ENCODE results near the gene NUFIP1. TPM values are rescaled to one million over a fixed set of nuclear protein-coding genes. Genes with fewer than 3 reads are reported as not detected.
"Not testable (repeated sequence)": the region's sequence is repeated elsewhere in the genome, so short reads cannot be mapped to it uniquely, and the experiment has no call there.

NUFIP1 gene
- total RNA-seq, 1 experiment from 2014 or later = 17.1 TPM

- no peak overlapping the region for H3K4me3 Mint-ChIP-seq
- no peak overlapping the region for H4K91ac ChIP-seq (ENCODE audit: insufficient read length, low read depth, low read length)
- no peak overlapping the region for H3K4ac ChIP-seq (ENCODE audit: low read depth, low read length)
- TF ChIP-seq CTCF (conservative IDR thresholded peaks at IDR 0.05) = no peak
- WGBS (ENCODE audit: extremely low coverage, insufficient read length, low lambda C conversion rate) = no CpG with 5 or more reads among the region's 2 CpGs
- H3K27me3 Mint-ChIP-seq (ENCODE audit: low read depth) = no peaks in the 10 kb centered on the region
- no peak overlapping the region for H3K4me2 ChIP-seq (ENCODE audit: insufficient read depth, insufficient read length, low read length)
- no peak overlapping the region for H3K27ac ChIP-seq (ENCODE audit: insufficient read length, low read depth, low read length)
- no peak overlapping the region for H2AFZ ChIP-seq (ENCODE audit: low read length)
- H3K9ac ChIP-seq (ENCODE audit: extremely low read depth, insufficient read length, low read length) = no peak overlapping the region
- no peak overlapping the region for H4K5ac ChIP-seq (ENCODE audit: insufficient read length, low read depth, low read length)
- peaks cover 0 to 3% of the 10 kb centered on the region in 2 experiments; a peak in 2 of 5 replicates for H3K9me3 Mint-ChIP-seq
- no peak overlapping the region for H3K14ac ChIP-seq (ENCODE audit: insufficient read depth, low read length)
- no peak overlapping the region for H2BK20ac ChIP-seq (ENCODE audit: low read depth, low read length, poor library complexity, severe bottlenecking)
- no peak overlapping the region for H2BK15ac ChIP-seq (ENCODE audit: low read depth, low read length)
- no peak overlapping the region for H2BK5ac ChIP-seq (ENCODE audit: insufficient read length, low read length)
- no peak overlapping the region for H2BK12ac ChIP-seq (ENCODE audit: insufficient read length, low read depth, low read length)
- no peak overlapping the region for H2BK120ac ChIP-seq (ENCODE audit: low read depth, low read length, poor library complexity, severe bottlenecking)
- H2AK5ac ChIP-seq (ENCODE audit: insufficient read length, low read length) = no peak overlapping the region
- no peak for DNase-seq
- H3K4me1 Mint-ChIP-seq = peaks cover 17 to 20% of the 10 kb centered on the region in 2 experiments
- no peaks in the 10 kb centered on the region for H3K27me3 ChIP-seq (ENCODE audit: insufficient read depth, low read length)
- H3K4me1 ChIP-seq (ENCODE audit: insufficient read depth, low read length) = no peaks in the 10 kb centered on the region
- no peak overlapping the region for H3K23ac ChIP-seq (ENCODE audit: insufficient read length, low read depth, low read length)
- no peaks in the 10 kb centered on the region for H3K79me2 ChIP-seq (ENCODE audit: insufficient read depth, low read length)
- no peak overlapping the region for H3K56ac ChIP-seq (ENCODE audit: insufficient read length, low read depth, low read length)
- no peaks in the 10 kb centered on the region for H4K20me1 ChIP-seq (ENCODE audit: control insufficient read depth, insufficient read depth, insufficient read length)
- H3K36me3 Mint-ChIP-seq (ENCODE audit: insufficient read depth in 1 of 3, low read depth in 3 of 3) = no peaks in the 10 kb centered on the region
- H3K18ac ChIP-seq (ENCODE audit: insufficient read length, low read depth, low read length) = no peak overlapping the region
- H3K9me3 ChIP-seq (ENCODE audit: control insufficient read depth, low read depth, low read length) = no peaks in the 10 kb centered on the region
- no peak overlapping the region for H3K27ac Mint-ChIP-seq
- H3T11ph ChIP-seq (ENCODE audit: low read length) = no peak overlapping the region
- H4K8ac ChIP-seq (replicated peaks; ENCODE audit: insufficient read length, low read depth, low read length) = no peak overlapping the region
- H3K79me1 ChIP-seq (ENCODE audit: insufficient read depth, low read depth, low read length, poor library complexity, severe bottlenecking) = no peaks in the 10 kb centered on the region
- no peaks in the 10 kb centered on the region for H3K23me2 ChIP-seq (ENCODE audit: insufficient read length, low read depth, low read length, poor library complexity, severe bottlenecking)
Observed at GRCh38 chr13:44899967-44900366, 89.3 kb downstream of the NUFIP1 start.

GRCh38 chr13:44898308-44898707, 91.0 kb downstream of the NUFIP1 start:
- H3K4me1 Mint-ChIP-seq = peaks cover 8 to 18% of the 10 kb centered on the region in 2 experiments
- not testable (repeated sequence) for H2BK120ac ChIP-seq (ENCODE audit: low read depth, low read length, poor library complexity, severe bottlenecking); H2AFZ ChIP-seq (ENCODE audit: low read length); H3K18ac ChIP-seq (ENCODE audit: insufficient read length, low read depth, low read length); H3K9me3 ChIP-seq (ENCODE audit: control insufficient read depth, low read depth, low read length); H2AK5ac ChIP-seq (ENCODE audit: insufficient read length, low read length); DNase-seq; H3K4me2 ChIP-seq (ENCODE audit: insufficient read depth, insufficient read length, low read length); H2BK5ac ChIP-seq (ENCODE audit: insufficient read length, low read length); H3K4ac ChIP-seq (ENCODE audit: low read depth, low read length); H3K9me3 Mint-ChIP-seq; H2BK20ac ChIP-seq (ENCODE audit: low read depth, low read length, poor library complexity, severe bottlenecking); H3K4me1 ChIP-seq (ENCODE audit: insufficient read depth, low read length); H3K79me1 ChIP-seq (ENCODE audit: insufficient read depth, low read depth, low read length, poor library complexity, severe bottlenecking); H4K5ac ChIP-seq (ENCODE audit: insufficient read length, low read depth, low read length); H3K14ac ChIP-seq (ENCODE audit: insufficient read depth, low read length); H3T11ph ChIP-seq (ENCODE audit: low read length); H3K56ac ChIP-seq (ENCODE audit: insufficient read length, low read depth, low read length); H3K23me2 ChIP-seq (ENCODE audit: insufficient read length, low read depth, low read length, poor library complexity, severe bottlenecking); H4K20me1 ChIP-seq (ENCODE audit: control insufficient read depth, insufficient read depth, insufficient read length); H3K23ac ChIP-seq (ENCODE audit: insufficient read length, low read depth, low read length); H3K9ac ChIP-seq (ENCODE audit: extremely low read depth, insufficient read length, low read length); H3K27me3 ChIP-seq (ENCODE audit: insufficient read depth, low read length); H2BK15ac ChIP-seq (ENCODE audit: low read depth, low read length); H4K91ac ChIP-seq (ENCODE audit: insufficient read length, low read depth, low read length); H3K27ac ChIP-seq (ENCODE audit: insufficient read length, low read depth, low read length); H3K36me3 Mint-ChIP-seq (ENCODE audit: insufficient read depth in 1 of 3, low read depth in 3 of 3); H3K27me3 Mint-ChIP-seq (ENCODE audit: low read depth); H2BK12ac ChIP-seq (ENCODE audit: insufficient read length, low read depth, low read length); H3K27ac Mint-ChIP-seq; H3K4me3 Mint-ChIP-seq; H4K8ac ChIP-seq (replicated peaks; ENCODE audit: insufficient read length, low read depth, low read length); H3K79me2 ChIP-seq (ENCODE audit: insufficient read depth, low read length)
- WGBS (ENCODE audit: extremely low coverage, insufficient read length, low lambda C conversion rate) = no CpG with 5 or more reads among the region's 2 CpGs
